ENCODE data around the gene AMOTL2. TPM values are rescaled to one million over a fixed set of nuclear protein-coding genes. Genes with fewer than 3 reads are reported as not detected.
A peak's percentile ranks its signal among the peaks of the same experiment; 100 is the strongest.

The AMOTL2 gene
- total and polyA plus RNA-seq, 9 of the 15 experiments (the other 6 are each of a cell fraction or from before 2014, with no cell fraction given) = 0.12 to 0.31 TPM; not detected in 7

- no peak for TF ChIP-seq EWSR1 (IDR thresholded peaks at IDR 0.05; ENCODE audit: borderline replicate concordance, low read depth, partially characterized antibody)
- no peak for TF ChIP-seq ZNF384 (IDR thresholded peaks at IDR 0.05; ENCODE audit: low read depth, low read length)
- no peak for TF ChIP-seq MAZ (CRISPR knock-in tag; conservative IDR thresholded peaks at IDR 0.05 in 1 of 2, IDR thresholded peaks at IDR 0.05 in 1 of 2)
- TF ChIP-seq, protein P1, sequence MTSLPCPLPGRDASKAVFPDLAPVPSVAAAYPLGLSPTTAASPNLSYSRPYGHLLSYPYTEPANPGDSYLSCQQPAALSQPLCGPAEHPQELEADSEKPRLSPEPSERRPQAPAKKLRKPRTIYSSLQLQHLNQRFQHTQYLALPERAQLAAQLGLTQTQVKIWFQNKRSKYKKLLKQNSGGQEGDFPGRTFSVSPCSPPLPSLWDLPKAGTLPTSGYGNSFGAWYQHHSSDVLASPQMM (CRISPR knock-in tag; IDR thresholded peaks at IDR 0.05) = no peak
- TF ChIP-seq FOXA3 (CRISPR knock-in tag; conservative IDR thresholded peaks at IDR 0.05 in 1 of 2, IDR thresholded peaks at IDR 0.05 in 1 of 2) = no peak
- peak; percentile 32; the same call in 1 of the 2 replicates for TF ChIP-seq REST (IDR thresholded peaks at IDR 0.05; ENCODE audit: borderline replicate concordance)
- no peak for TF ChIP-seq REST (CRISPR knock-in tag; IDR thresholded peaks at IDR 0.05; ENCODE audit: low read depth)
- TF ChIP-seq NR4A1 (CRISPR knock-in tag; IDR thresholded peaks at IDR 0.05) = no peak
- TF ChIP-seq NR4A1 (tag; IDR thresholded peaks at IDR 0.05) = no peak
- TF ChIP-seq PRMT5 (CRISPR knock-in tag; IDR thresholded peaks at IDR 0.05) = no peak
Observed at GRCh38 chr3:134378384-134378783, 4.1 kb upstream of the AMOTL2 start (continued).

Data from K562 (cell line).